Body of pancreas (tissue), 4 donors: ENCODE data around the gene PRDM16. TPM values are rescaled to one million over a fixed set of nuclear protein-coding genes. Genes with fewer than 3 reads are reported as not detected.
A peak's percentile ranks its signal among the peaks of the same experiment; 100 is the strongest.

Source experiments
- ATAC-seq: fragments of 150-250 bp; one replicate; pipeline ENCODE4 v1.9.1; 2016
- DNase-seq, 4 donors: peaks; one replicate each; pipeline ENCODE4 v3.0.0-alpha.2; 2019
- H3K27ac ChIP-seq, 4 donors: fragments of 200-600 bp; sonication (generic); 1 replicate in 3 of 4; 2 replicates in 1 of 4; pipeline versions ENCODE4 v1.5.1 to v1.6.1; 2016 to 2019; ENCODE audit warnings: mild to moderate bottlenecking in 1 of 4, mixed read lengths in 1 of 4, moderate library complexity in 1 of 4
- H3K27me3 ChIP-seq, 2 donors: fragments of 200-600 bp; sonication (generic); one replicate each; pipeline ENCODE4 v1.6.0; 2016; ENCODE audit warnings: mild to moderate bottlenecking in 1 of 2
- H3K36me3 ChIP-seq, 2 donors: fragments of 200-600 bp; sonication (generic); replicated peaks in 1 of 2; 2 replicates each; pipeline ENCODE4 v1.5.1; 2016; ENCODE audit warnings: low read depth in 2 of 2; ENCODE audit not compliant: insufficient read depth in 1 of 2
- H3K4me1 ChIP-seq: fragments of 200-600 bp; sonication (generic); one replicate; pipeline ENCODE4 v1.6.0; 2016
- H3K4me3 ChIP-seq, 2 donors: fragments of 200-600 bp; sonication (generic); 1 replicate in 1 of 2; 2 replicates in 1 of 2; pipeline ENCODE4 v1.5.1; 2016 to 2019
- H3K9me3 ChIP-seq, 3 donors: fragments of 200-600 bp; sonication (generic); 1 replicate in 2 of 3; 2 replicates in 1 of 3; pipeline ENCODE4 v1.5.1; 2016
- CTCF ChIP-seq, 7 experiments: fragments of 450-650 bp in 4 of 7; fragments of 200-600 bp in 3 of 7; sonication (generic) in 3 of 7; IDR thresholded peaks; one replicate each; pipeline ENCODE4 v1.5.1; 2016 to 2019; ENCODE audit warnings: antibody characterized with exemption in 7 of 7
- POLR2A ChIP-seq, 3 donors: fragments of 450-650 bp; IDR thresholded peaks; one replicate each; pipeline ENCODE4 v1.6.1; 2016; ENCODE audit warnings: antibody characterized with exemption in 3 of 3, mild to moderate bottlenecking in 2 of 3
- WGBS, 2 donors: methylation state at CpG; one replicate each; pipeline ENCODE4 v1.1.5; 2017; 5-methylcytosine and 5-hydroxymethylcytosine counted together
- intact Hi-C: fragments of 100-400 bp; cut with DNase I; formaldehyde crosslinking; loops from one replicate; pipeline ENCODE4 v1.15.1; 2023
- total RNA-seq, 2 donors: library from RNA; depleted of rRNA; stranded (reverse); fragments of >200 nt; gene quantifications; one replicate each; pipeline ENCODE4 v1.1.0, GENCODE V29; 2016

The PRDM16 gene
- total RNA-seq, 2 donors from 2014 or later, result 15.2 to 16.6 TPM

- H3K4me1 ChIP-seq, result peaks cover 56% of the 10 kb centered on the region
- 31 to 32% methylated on average over 18 of the region's 18 CpGs for WGBS, 2 donors
- intact Hi-C loops, result no loop called here
- peak overlapping the region; percentile 37 to 68 (median 66) for H3K27ac ChIP-seq
- H3K9me3 ChIP-seq, result no peaks in the 10 kb centered on the region
- H3K27me3 ChIP-seq, result no peaks in the 10 kb centered on the region
- no peaks in the 10 kb centered on the region for H3K36me3 ChIP-seq
- ATAC-seq, result peak; percentile 63
- peak; percentile 60 to 90 (median 77) for DNase-seq
- TF ChIP-seq POLR2A (IDR thresholded peaks at IDR 0.05) (no peak), CTCF (IDR thresholded peaks at IDR 0.05) (no peak)
- no peak overlapping the region for H3K4me3 ChIP-seq
These were observed 251.5 kb downstream of the PRDM16 start for GRCh38 chr1:3320246-3321152.

GRCh38 chr1:3321559-3322449 is 252.8 kb downstream of the PRDM16 start:
- Histone ChIP-seq H3K27me3 (no peaks in the 10 kb centered on the region), H3K27ac (peak overlapping the region in 2 of 4 donors; percentile 79 to 81), H3K4me1 (peaks cover 56% of the 10 kb centered on the region), H3K36me3 (no peaks in the 10 kb centered on the region), H3K4me3 (no peak overlapping the region), H3K9me3 (no peaks in the 10 kb centered on the region)
- no peak for DNase-seq
- intact Hi-C loops, result no loop called here
- no peak for ATAC-seq
- TF ChIP-seq CTCF (IDR thresholded peaks at IDR 0.05) (no peak), POLR2A (IDR thresholded peaks at IDR 0.05) (no peak)
- WGBS, 2 donors, result 72 to 74% methylated on average over 25 of the region's 25 CpGs

- Histone ChIP-seq H3K4me1 (peaks cover 56% of the 10 kb centered on the region), H3K27ac (peak overlapping the region; percentile 63 to 81 (median 76)), H3K27me3 (no peaks in the 10 kb centered on the region), H3K9me3 (no peaks in the 10 kb centered on the region), H3K36me3 (no peaks in the 10 kb centered on the region), H3K4me3 (no peak overlapping the region)
- DNase-seq, result no peak
- intact Hi-C loops, result no loop called here
- 87 to 92% methylated on average over 13 to 17 of the region's 17 CpGs for whole genome bisulfite sequencing, 2 donors
- TF ChIP-seq CTCF (IDR thresholded peaks at IDR 0.05) (no peak), POLR2A (IDR thresholded peaks at IDR 0.05) (no peak)
- no peak for ATAC-seq
These were observed 253.5 kb downstream of the PRDM16 start for GRCh38 chr1:3322450-3323020.

- H3K27ac ChIP-seq, result peak overlapping the region; percentile 63 to 81 (median 76)
- peak; percentile 32 to 42 (median 41) for TF ChIP-seq POLR2A (IDR thresholded peaks at IDR 0.05)
- TF ChIP-seq CTCF (IDR thresholded peaks at IDR 0.05), result peak in 1 of 7 experiments; percentile 4
- H3K4me3 ChIP-seq, result no peak overlapping the region
- no peaks in the 10 kb centered on the region for H3K27me3 ChIP-seq
- peak; percentile 60 to 92 (median 84) for DNase-seq
- H3K36me3 ChIP-seq, result no peaks in the 10 kb centered on the region
- peaks cover 56% of the 10 kb centered on the region for H3K4me1 ChIP-seq
- WGBS, 2 donors, result 24 to 30% methylated on average over 4 to 40 of the region's 40 CpGs
- H3K9me3 ChIP-seq, result no peaks in the 10 kb centered on the region
- ATAC-seq, result peak; percentile 63
- intact Hi-C loops, result no loop called here
These were observed 254.2 kb downstream of the PRDM16 start for GRCh38 chr1:3323021-3323795.
